Activated naive CD4-positive, alpha-beta T cell treated with anti-CD3 and anti-CD28 coated beads for 36 hours (primary cell): ENCODE data around the gene ALCAM. TPM values are rescaled to one million over a fixed set of nuclear protein-coding genes. Genes with fewer than 3 reads are reported as not detected.
A peak's percentile ranks its signal among the peaks of the same experiment; 100 is the strongest.

ENCODE experiments used
- CTCF ChIA-PET: fragments of 350-600 bp; sonication (Branson Sonifier 250); formaldehyde crosslinking; loops from one replicate; lab custom pipeline; 2021; ENCODE audit warnings: antibody characterized with exemption; lab: Charles Lee
- DNase-seq: peaks from one replicate; pipeline ENCODE4 v3.0.0-alpha.2; 2020
- H3K27ac Mint-ChIP-seq: one replicate; pipeline ENCODE4 v1.8.0; 2021; ENCODE audit warnings: mild to moderate bottlenecking, mixed read lengths
- H3K27me3 Mint-ChIP-seq: one replicate; pipeline ENCODE4 v1.8.0; 2021; ENCODE audit warnings: low read depth, mixed read lengths
- H3K36me3 Mint-ChIP-seq: one replicate; pipeline ENCODE4 v1.8.0; 2021; ENCODE audit warnings: low read depth, mixed read lengths
- H3K4me1 Mint-ChIP-seq: one replicate; pipeline ENCODE4 v1.8.0; 2021; ENCODE audit warnings: low read depth, mixed read lengths
- H3K4me3 Mint-ChIP-seq: one replicate; pipeline ENCODE4 v1.8.0; 2021; ENCODE audit warnings: mild to moderate bottlenecking, moderate library complexity, mixed read lengths
- H3K9me3 Mint-ChIP-seq: one replicate; pipeline ENCODE4 v1.8.0; 2021; ENCODE audit warnings: mixed read lengths
- intact Hi-C: fragments of 100-400 bp; cut with micrococcal nuclease; formaldehyde crosslinking; loops from one replicate; pipeline ENCODE4 v1.15.1; 2023
- total RNA-seq, 2 experiments: library from RNA; stranded (reverse); gene quantifications; one replicate each; pipeline ENCODE4 v1.2.3, GENCODE V29; 2021

ALCAM gene
- total RNA-seq, 2 experiments from 2014 or later = 17.5 to 18.7 TPM

DNA sequence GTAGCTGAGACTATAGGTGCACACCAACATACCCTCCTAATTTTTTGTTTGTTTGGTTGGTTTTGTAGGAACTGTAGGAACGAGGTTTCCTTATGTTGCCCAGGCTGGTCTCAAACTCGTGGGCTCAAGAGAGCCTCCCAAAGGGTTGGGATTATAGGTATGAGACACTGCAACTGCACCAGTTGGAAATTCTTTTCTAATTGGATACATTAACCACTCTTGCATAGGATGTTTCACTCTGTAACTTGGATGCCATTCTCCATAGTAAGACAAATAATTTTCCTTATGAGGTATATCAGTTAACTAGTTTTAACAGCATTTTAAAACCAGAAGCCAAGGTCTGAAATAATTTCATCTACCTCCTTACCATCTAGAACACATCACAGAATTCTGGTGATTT is 6.7 kb upstream of the ALCAM start:
- CTCF ChIA-PET = no interaction called here
- H3K4me1 Mint-ChIP-seq = peaks cover 23% of the 10 kb centered on the region
- H3K36me3 Mint-ChIP-seq = no peaks in the 10 kb centered on the region
- no peak overlapping the region for H3K4me3 Mint-ChIP-seq
- no peaks in the 10 kb centered on the region for H3K9me3 Mint-ChIP-seq
- intact Hi-C loops = no loop called here
- no peak overlapping the region for H3K27ac Mint-ChIP-seq
- H3K27me3 Mint-ChIP-seq = peaks cover 22% of the 10 kb centered on the region
- DNase-seq = no peak

- no peak for DNase-seq
- Mint-ChIP-seq H3K4me3 (no peak overlapping the region), H3K36me3 (no peaks in the 10 kb centered on the region), H3K4me1 (peaks cover 29% of the 10 kb centered on the region), H3K27ac (no peak overlapping the region), H3K27me3 (peaks cover 21% of the 10 kb centered on the region), H3K9me3 (no peaks in the 10 kb centered on the region)
- intact Hi-C loops = no loop called here
- CTCF ChIA-PET = interaction anchor here (0.6 kb wide), 1 partner anchor 369 kb away, joined by 3 read pairs; no protein-coding TSS in a partner anchor
Observed at GRCh38 chr3:105362021-105362665, 4.6 kb upstream of the ALCAM start.

DNA sequence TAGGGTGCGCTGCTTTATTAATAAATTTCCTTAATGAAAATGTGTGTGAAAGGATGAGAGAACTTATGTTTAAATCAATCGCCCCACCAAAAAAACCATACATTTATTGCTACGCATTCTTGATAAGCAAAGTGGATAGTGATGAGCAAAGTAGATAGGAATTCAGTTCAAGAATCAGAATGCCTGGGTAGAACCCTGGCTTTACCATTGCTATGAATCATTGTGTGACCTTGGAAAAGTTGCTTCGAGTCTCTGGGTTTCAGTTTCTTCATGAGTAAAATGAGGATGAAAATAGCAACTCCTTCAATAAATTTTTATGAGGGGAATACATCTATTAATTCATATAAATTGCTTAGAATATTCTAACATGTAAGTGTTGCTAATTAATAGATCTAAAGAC is 2.6 kb upstream of the ALCAM start:
- peaks cover 1% of the 10 kb centered on the region for H3K36me3 Mint-ChIP-seq
- CTCF ChIA-PET = no interaction called here
- H3K4me1 Mint-ChIP-seq = peaks cover 29% of the 10 kb centered on the region
- DNase-seq = no peak
- H3K27me3 Mint-ChIP-seq = peaks cover 22% of the 10 kb centered on the region
- no peak overlapping the region for H3K4me3 Mint-ChIP-seq
- H3K9me3 Mint-ChIP-seq = no peaks in the 10 kb centered on the region
- intact Hi-C loops = no loop called here
- H3K27ac Mint-ChIP-seq = no peak overlapping the region

- CTCF ChIA-PET = interaction anchor here (0.7 kb wide), 1 partner anchor 768 kb away, joined by 3 read pairs; no protein-coding TSS in a partner anchor
Observed at GRCh38 chr3:105365081-105365390, 1.7 kb upstream of the ALCAM start.

DNA sequence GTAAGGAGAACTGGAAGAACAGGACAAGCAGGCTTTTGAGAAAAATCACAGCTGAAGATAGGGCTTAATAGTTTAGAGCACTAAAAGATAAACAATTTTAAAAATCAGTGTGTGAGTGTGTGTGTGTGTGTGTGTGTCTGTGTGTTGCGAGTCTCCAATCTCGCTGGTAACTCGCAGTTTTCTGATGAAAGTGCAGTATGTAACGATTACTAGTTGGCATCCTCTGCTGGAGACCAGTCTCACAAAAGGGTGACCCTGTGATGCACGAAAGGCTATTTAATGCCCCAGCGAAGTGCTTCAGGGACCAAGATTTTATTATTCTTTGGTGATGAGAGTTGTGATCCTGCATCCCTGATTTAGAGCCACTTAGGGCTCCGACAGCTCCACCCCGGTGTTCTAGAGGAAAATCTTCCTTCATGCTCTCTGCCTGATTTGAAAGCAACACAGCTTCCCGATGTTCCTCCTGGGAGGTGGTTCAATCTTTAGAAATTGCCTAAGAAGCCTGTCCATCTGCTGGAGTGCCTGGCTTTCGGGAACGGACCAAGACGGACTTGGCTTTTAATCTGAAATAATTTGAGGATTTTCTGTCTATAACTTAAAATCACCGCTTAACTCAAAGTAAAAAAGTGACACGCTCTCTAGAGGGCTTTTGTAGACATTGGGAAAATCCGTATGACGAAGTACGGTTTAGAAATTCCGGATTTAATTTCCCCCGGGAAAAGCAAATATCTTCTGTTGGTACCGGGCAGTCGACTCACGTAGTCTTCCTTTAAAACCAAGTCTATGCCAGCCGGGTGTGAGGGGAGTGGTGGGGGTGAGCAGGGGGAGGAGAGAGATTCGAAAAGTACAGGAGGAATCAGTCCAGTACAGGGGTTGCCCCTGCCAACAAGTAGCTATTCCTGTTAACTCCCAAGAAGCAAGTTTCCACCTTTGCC is 1.1 kb upstream of the ALCAM start:
- H3K4me3 Mint-ChIP-seq = peak overlapping the region; percentile 93
- peaks cover 31% of the 10 kb centered on the region for H3K4me1 Mint-ChIP-seq
- no peaks in the 10 kb centered on the region for H3K9me3 Mint-ChIP-seq
- intact Hi-C loops = loop anchor here (1.0 to 5.0 kb wide), 6 partner anchors 31 to 1373 kb away; no protein-coding TSS in a partner anchor
- H3K27ac Mint-ChIP-seq = no peak overlapping the region
- CTCF ChIA-PET = interaction anchor here (0.6 to 1.6 kb wide), 4 partner anchors 11 to 895 kb away, joined by 3 read pairs; no protein-coding TSS in a partner anchor
- H3K27me3 Mint-ChIP-seq = peaks cover 20% of the 10 kb centered on the region
- H3K36me3 Mint-ChIP-seq = peaks cover 1% of the 10 kb centered on the region
- no peak for DNase-seq

More at GRCh38 chr3:105365081-105365390, 1.7 kb upstream of the ALCAM start:
- H3K4me3 Mint-ChIP-seq = no peak overlapping the region
- intact Hi-C loops = loop anchor here (5.0 kb wide), 4 partner anchors 387 to 1373 kb away; no protein-coding TSS in a partner anchor
- no peak overlapping the region for H3K27ac Mint-ChIP-seq
- DNase-seq = no peak
- peaks cover 1% of the 10 kb centered on the region for H3K36me3 Mint-ChIP-seq
- H3K27me3 Mint-ChIP-seq = peaks cover 20% of the 10 kb centered on the region
- H3K9me3 Mint-ChIP-seq = no peaks in the 10 kb centered on the region
- H3K4me1 Mint-ChIP-seq = peaks cover 31% of the 10 kb centered on the region

- H3K27me3 Mint-ChIP-seq = peaks cover 16% of the 10 kb centered on the region
- H3K27ac Mint-ChIP-seq = peak overlapping the region; percentile 88
- DNase-seq = peak; percentile 38
- H3K4me3 Mint-ChIP-seq = peak overlapping the region; percentile 93
- H3K9me3 Mint-ChIP-seq = no peaks in the 10 kb centered on the region
- intact Hi-C loops = loop anchor here (2.0 to 5.0 kb wide), 5 partner anchors 32 to 1375 kb away; no protein-coding TSS in a partner anchor
- H3K4me1 Mint-ChIP-seq = peaks cover 32% of the 10 kb centered on the region
- peaks cover 1% of the 10 kb centered on the region for H3K36me3 Mint-ChIP-seq
- CTCF ChIA-PET = interaction anchor here (1.2 to 1.6 kb wide), 2 partner anchors 12 to 740 kb away, joined by 3 read pairs; no protein-coding TSS in a partner anchor
Observed at GRCh38 chr3:105367063-105367405, 325 bp downstream of the ALCAM start.

GRCh38 chr3:105367406-105368213 is 901 bp downstream of the ALCAM start:
- peak; percentile 92 for DNase-seq
- no peaks in the 10 kb centered on the region for H3K9me3 Mint-ChIP-seq
- H3K27me3 Mint-ChIP-seq = peaks cover 16% of the 10 kb centered on the region
- peaks cover 1% of the 10 kb centered on the region for H3K36me3 Mint-ChIP-seq
- H3K4me3 Mint-ChIP-seq = peak overlapping the region; percentile 93
- intact Hi-C loops = loop anchor here (1.0 to 5.0 kb wide), 21 partner anchors 33 to 1697 kb away; no protein-coding TSS in a partner anchor
- peaks cover 30% of the 10 kb centered on the region for H3K4me1 Mint-ChIP-seq
- H3K27ac Mint-ChIP-seq = peak overlapping the region; percentile 97
- CTCF ChIA-PET = no interaction called here

DNA sequence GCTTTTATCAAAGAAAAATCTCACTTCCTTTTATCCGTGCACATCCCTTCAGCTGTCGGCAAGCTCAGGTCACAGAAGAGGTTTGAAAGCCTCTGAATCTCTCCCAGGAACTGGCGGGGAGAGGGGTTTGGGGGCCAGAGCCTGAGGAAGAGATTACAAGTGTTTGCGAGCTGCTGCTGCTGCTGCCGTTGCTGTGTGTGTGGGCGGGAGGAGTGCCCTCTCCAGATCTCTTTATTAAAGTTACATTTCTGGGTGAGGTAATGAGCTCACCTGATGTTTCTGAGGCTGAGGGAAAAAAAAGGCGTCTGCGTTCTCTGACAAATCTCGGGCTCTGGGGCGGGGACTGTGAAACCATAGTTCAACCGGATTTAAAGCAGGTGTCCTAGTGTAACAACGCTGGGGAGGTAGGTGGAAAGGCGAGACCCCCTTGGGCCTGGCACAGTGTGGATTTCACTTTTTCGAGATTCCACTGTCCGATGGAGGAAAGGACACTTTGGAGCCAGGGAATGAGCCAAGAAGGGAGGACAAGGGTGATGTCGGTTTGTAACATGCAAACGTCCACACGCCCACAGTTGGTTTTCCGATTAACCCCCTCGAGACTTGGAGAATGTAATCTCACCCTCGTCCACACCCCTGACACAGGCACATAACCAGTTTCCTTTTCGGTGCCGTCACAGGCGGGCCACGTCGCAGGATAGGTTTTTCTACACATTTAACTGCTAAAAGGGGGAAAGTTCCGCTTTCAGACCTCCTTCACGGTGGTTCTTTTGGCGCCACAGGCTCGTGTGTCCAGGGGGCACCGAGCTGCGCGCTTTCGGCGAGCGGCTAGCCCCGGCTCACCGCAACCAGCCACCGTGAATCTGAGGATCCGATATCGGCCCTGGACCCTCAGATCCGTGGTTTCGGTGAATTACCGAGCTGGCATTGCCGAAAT is 2.1 kb downstream of the ALCAM start:
- CTCF ChIA-PET = interaction anchor here (0.6 to 2.0 kb wide), 6 partner anchors 14 to 355 kb away, joined by 3 to 5 read pairs (median 3); no protein-coding TSS in a partner anchor

GRCh38 chr3:105369500-105370371 is 3.0 kb downstream of the ALCAM start:
- Mint-ChIP-seq H3K4me1 (peaks cover 24% of the 10 kb centered on the region), H3K27me3 (peaks cover 16% of the 10 kb centered on the region), H3K36me3 (peaks cover 1% of the 10 kb centered on the region), H3K27ac (peak overlapping the region; percentile 97), H3K9me3 (no peaks in the 10 kb centered on the region), H3K4me3 (peak overlapping the region; percentile 93)
- peak; percentile 30 for DNase-seq
- CTCF ChIA-PET = interaction anchor here (0.8 to 2.0 kb wide), 2 partner anchors 10 to 147 kb away, joined by 3 to 5 read pairs; no protein-coding TSS in a partner anchor
- intact Hi-C loops = loop anchor here (1.0 to 5.0 kb wide), 12 partner anchors 383 to 1695 kb away; no protein-coding TSS in a partner anchor

More for the DNA sequence above, 2.1 kb downstream of the ALCAM start:
- H3K9me3 Mint-ChIP-seq = no peaks in the 10 kb centered on the region
- peaks cover 24% of the 10 kb centered on the region for H3K4me1 Mint-ChIP-seq
- peak; percentile 91 for DNase-seq
- peak overlapping the region; percentile 93 for H3K4me3 Mint-ChIP-seq
- peaks cover 16% of the 10 kb centered on the region for H3K27me3 Mint-ChIP-seq
- H3K27ac Mint-ChIP-seq = peak overlapping the region; percentile 97
- H3K36me3 Mint-ChIP-seq = peaks cover 1% of the 10 kb centered on the region
- intact Hi-C loops = loop anchor here (1.0 to 5.0 kb wide), 25 partner anchors 149 to 1696 kb away; no protein-coding TSS in a partner anchor

DNA sequence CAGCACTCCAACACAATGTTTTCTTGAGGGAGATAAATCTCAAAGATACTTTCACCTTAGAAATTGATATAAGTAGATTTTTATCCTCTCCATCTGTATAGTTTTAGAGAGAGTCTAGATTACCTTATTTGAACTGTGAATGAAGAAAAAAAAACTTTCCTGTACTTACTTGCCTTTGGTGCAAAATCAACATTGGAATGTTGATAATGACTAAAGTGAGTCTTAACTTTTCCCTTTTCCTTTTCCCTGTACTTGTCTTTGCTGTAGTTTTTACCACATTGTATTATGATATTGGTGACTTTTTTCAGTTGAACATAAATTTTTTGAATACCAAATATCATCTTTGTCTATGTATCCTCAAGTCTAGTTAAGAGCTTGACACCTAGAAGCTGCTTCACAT is 6.7 kb downstream of the ALCAM start:
- Mint-ChIP-seq H3K4me3 (no peak overlapping the region), H3K4me1 (peaks cover 11% of the 10 kb centered on the region), H3K36me3 (no peaks in the 10 kb centered on the region), H3K9me3 (no peaks in the 10 kb centered on the region), H3K27ac (no peak overlapping the region), H3K27me3 (no peaks in the 10 kb centered on the region)
- DNase-seq = no peak
- intact Hi-C loops = no loop called here
- CTCF ChIA-PET = interaction anchor here (0.6 to 0.7 kb wide), 2 partner anchors 199 to 825 kb away, joined by 3 read pairs; no protein-coding TSS in a partner anchor
